K562 (cell line): ENCODE results near the gene ADAMTSL2. TPM values are rescaled to one million over a fixed set of nuclear protein-coding genes. Genes with fewer than 3 reads are reported as not detected.

Source experiments
- ATAC-seq: fragments of 200-7000 bp; cut with Tn5 transposase; 3 replicates; pipeline ENCODE4 v1.9.1; 2020; ENCODE audit warnings: moderate library complexity
- BruUV-seq: library from RNA; stranded (reverse); fragments of 400-500 nt; replicated peaks from 2 replicates; lab custom pipeline; 2021; lab: Mats Ljungman, UMichigan
- CTCF ChIA-PET: fragments of 300-600 bp; formaldehyde crosslinking; extraction: SDS; loops from one replicate; lab custom pipeline; 2021; ENCODE audit warnings: low intra/inter-chr PET ratio; lab: Yijun Ruan, JAX
- POLR2A ChIA-PET: fragments of 300-600, 350-650 bp; sonication (Branson Sonifier 250); formaldehyde crosslinking; extraction: SDS; loops from one replicate; lab custom pipeline; 2021; ENCODE audit warnings: antibody characterized with exemption, inconsistent platforms; lab: Yijun Ruan, JAX
- DNase-seq, 4 experiments: peaks; one replicate each; pipeline versions ENCODE4 v3.0.0 to v3.0.0-alpha.2; 2011 to 2018; ENCODE audit warnings: low spot score in 3 of 4, mixed read lengths in 3 of 4; ENCODE audit errors: extremely low read depth in 1 of 4
- FAIRE-seq: peaks from 2 replicates; lab custom pipeline; 2011; peaks lifted over from hg19 to GRCh38; lab: Jason Lieb, UNC
- H2AFZ ChIP-seq: 2 replicates; pipeline ENCODE4 v1.6.0; 2011; ENCODE audit warnings: low read depth, low read length, control low read depth, inconsistent platforms
- H3K27ac ChIP-seq: fragments of 200-600 bp; 3 replicates; pipeline ENCODE4 v1.8.0; 2011; ENCODE audit warnings: low read depth, mild to moderate bottlenecking, control low read depth, inconsistent platforms, low read length, moderate library complexity, mixed read lengths; ENCODE audit errors: extremely low read depth
- H3K27me3 ChIP-seq, 2 experiments: fragments of 300-600 bp in 1 of 2; 2 replicates in 1 of 2; 3 replicates in 1 of 2; pipeline versions ENCODE4 v1.6.0 to v1.8.0; 2011; ENCODE audit warnings: inconsistent platforms in 2 of 2, low read length in 2 of 2, mild to moderate bottlenecking in 1 of 2, mixed read lengths in 1 of 2, moderate library complexity in 1 of 2; ENCODE audit not compliant: control insufficient read depth in 2 of 2, insufficient read depth in 2 of 2
- H3K36me3 ChIP-seq: fragments of 300-600 bp; 3 replicates; pipeline ENCODE4 v1.8.0; 2011; ENCODE audit warnings: mild to moderate bottlenecking, low read length, inconsistent platforms; ENCODE audit not compliant: control insufficient read depth, insufficient read depth
- H3K4me1 ChIP-seq, 2 experiments: fragments of 200-600 bp in 1 of 2; replicated peaks in 1 of 2; 2 replicates in 1 of 2; 3 replicates in 1 of 2; pipeline versions ENCODE4 v1.5.1 to v1.8.0; 2011; ENCODE audit warnings: inconsistent platforms in 2 of 2, low read length in 2 of 2, mild to moderate bottlenecking in 1 of 2, mixed read lengths in 1 of 2, moderate library complexity in 1 of 2; ENCODE audit not compliant: control insufficient read depth in 2 of 2, insufficient read depth in 2 of 2
- H3K4me2 ChIP-seq: 2 replicates; pipeline ENCODE4 v1.6.1; 2011; ENCODE audit warnings: low read length, control low read depth, inconsistent platforms, mixed read lengths; ENCODE audit not compliant: insufficient read depth
- H3K4me3 ChIP-seq: fragments of 200-600 bp; sonication (generic), shearing (Covaris generic); 2 replicates; pipeline ENCODE4 v1.5.1; 2016; ENCODE audit warnings: control low read depth, inconsistent platforms
- H3K79me2 ChIP-seq: fragments of 200-600 bp; 3 replicates; pipeline ENCODE4 v1.8.0; 2011; ENCODE audit warnings: low read length, inconsistent platforms; ENCODE audit not compliant: control insufficient read depth, insufficient read depth
- H3K9ac ChIP-seq, 2 experiments: 2 replicates each; pipeline versions ENCODE4 v1.6.0 to v1.6.1; 2011; ENCODE audit warnings: low read depth in 2 of 2, low read length in 2 of 2, control low read depth in 1 of 2, inconsistent platforms in 1 of 2, mild to moderate bottlenecking in 1 of 2, mixed read lengths in 1 of 2; ENCODE audit not compliant: insufficient read depth in 1 of 2
- H3K9me1 ChIP-seq: one replicate; pipeline ENCODE4 v1.6.0; 2011; ENCODE audit warnings: inconsistent platforms, mild to moderate bottlenecking, low read length, moderate library complexity; ENCODE audit not compliant: control insufficient read depth, insufficient read depth
- H3K9me3 ChIP-seq: replicated peaks from 2 replicates; pipeline ENCODE4 v1.5.1; 2011; ENCODE audit warnings: low read depth, low read length, inconsistent platforms; ENCODE audit not compliant: control insufficient read depth, insufficient read depth
- H4K20me1 ChIP-seq: replicated peaks from 2 replicates; pipeline ENCODE4 v1.6.1; 2011; ENCODE audit warnings: low read length, inconsistent platforms, mixed read lengths; ENCODE audit not compliant: control insufficient read depth, insufficient read depth
- CBX2 ChIP-seq: fragments of 200-600 bp; sonication (generic); IDR thresholded peaks from one replicate; pipeline ENCODE4 v1.6.1; 2012; ENCODE audit warnings: mild to moderate bottlenecking, low read length, inconsistent platforms; ENCODE audit not compliant: insufficient read depth, poor library complexity, severe bottlenecking
- SPI1 ChIP-seq: IDR thresholded peaks from 2 replicates; pipeline ENCODE4 v1.6.1; 2011; ENCODE audit warnings: low read depth, low read length, control low read depth, borderline replicate concordance
- ZBTB17 ChIP-seq: fragments of 450-650 bp; formaldehyde crosslinking; IDR thresholded peaks from 2 replicates; pipeline ENCODE4 v1.4.0; 2020; ENCODE audit warnings: mild to moderate bottlenecking
- WGBS: fragments of 100-300 bp; shearing (Covaris generic); methylation state at CpG from one replicate; pipeline ENCODE4 v1.1.6; 2016; ENCODE audit warnings: low coverage, mixed read lengths; ENCODE audit not compliant: insufficient coverage; ENCODE audit errors: missing lambda C conversion rate; 5-methylcytosine and 5-hydroxymethylcytosine counted together
- in situ Hi-C: fragments of 300-500 bp; cut with MboI; formaldehyde crosslinking; loops from 4 replicates; pipeline ENCODE4 v1.15.0; 2018; ENCODE audit warnings: inconsistent platforms, mixed read lengths
- intact Hi-C: fragments of 100-400 bp; cut with micrococcal nuclease; formaldehyde crosslinking; loops from 2 replicates; pipeline ENCODE4 v1.14.2; 2022
- polyA plus RNA-seq, 8 experiments: library from polyadenylated mRNA; depleted of rRNA in 4 of 8; stranded (reverse) in 5 of 8; unstranded in 3 of 8; fragments of >200 nt; fragmentation: Nextera tagmentation in 2 of 8; fragmentation: Illumina TruSeq in 1 of 8; extraction: Ambion mirVana in 2 of 8; extraction: Trizol in 1 of 8; gene quantifications; 2 replicates each; pipeline versions ENCODE4 v1.2.1 to v1.2.3, GENCODE V29; 2011 to 2014; ENCODE audit warnings: inconsistent platforms in 1 of 8, missing spikeins in 1 of 8
- total RNA-seq, 7 experiments: library from RNA; depleted of rRNA in 6 of 7; stranded (reverse); fragments of >200 nt in 6 of 7; fragmentation: Illumina TruSeq in 2 of 7; extraction: Trizol in 2 of 7; gene quantifications; 2 replicates each; pipeline versions ENCODE4 v1.2.1 to v1.2.3, GENCODE V29; 2011 to 2021; ENCODE audit warnings: low replicate concordance in 1 of 7

Gene ADAMTSL2
- total and polyA plus RNA-seq, 9 of the 15 experiments (the other 6 are each of a cell fraction or from before 2014, with no cell fraction given) = 0.04 TPM; not detected in 8

- Histone ChIP-seq H3K27me3 (peaks cover 36 to 90% of the 10 kb centered on the region in 2 experiments), H2AFZ (no peak overlapping the region), H3K36me3 (no peaks in the 10 kb centered on the region), H3K9me1 (peaks cover 4% of the 10 kb centered on the region), H3K9ac (peak overlapping the region in 1 of 2 experiments; percentile 26; a peak in 1 of 4 replicates), H3K27ac (no peak overlapping the region), H4K20me1 (peaks cover 22% of the 10 kb centered on the region), H3K4me2 (no peak overlapping the region), H3K4me3 (no peak overlapping the region), H3K79me2 (no peaks in the 10 kb centered on the region), H3K4me1 (peaks cover 0 to 39% of the 10 kb centered on the region in 2 experiments; a peak in 3 of 5 replicates), H3K9me3 (no peaks in the 10 kb centered on the region)
- FAIRE-seq = no peak
- ATAC-seq = peak; percentile 46
- no TSS peak for BruUV-seq
- POLR2A ChIA-PET = interaction anchor here (0.6 to 0.8 kb wide), 4 partner anchors 32 to 341 kb away, joined by 3 read pairs; no protein-coding TSS in a partner anchor
- WGBS = 7% methylated on average over 39 of the region's 47 CpGs
- peak; percentile 34 to 80 (median 62) for DNase-seq
- intact Hi-C loops (no loop called here), in situ Hi-C loops (loop anchor here (5.0 kb wide), 1 partner anchor 193 kb away; no protein-coding TSS in a partner anchor)
- CTCF ChIA-PET = no interaction called here
- no peak for TF ChIP-seq CBX2
- TF ChIP-seq SPI1 = 0 out of 2 replicates have a peak, but pooled peaks have one; percentile 12
- no peak for TF ChIP-seq ZBTB17 (CRISPR knock-in tag)
These were observed 4.6 kb downstream of the ADAMTSL2 start for GRCh38 chr9:133538851-133539833.
